ENCODE results near the gene JUND.

DNA sequence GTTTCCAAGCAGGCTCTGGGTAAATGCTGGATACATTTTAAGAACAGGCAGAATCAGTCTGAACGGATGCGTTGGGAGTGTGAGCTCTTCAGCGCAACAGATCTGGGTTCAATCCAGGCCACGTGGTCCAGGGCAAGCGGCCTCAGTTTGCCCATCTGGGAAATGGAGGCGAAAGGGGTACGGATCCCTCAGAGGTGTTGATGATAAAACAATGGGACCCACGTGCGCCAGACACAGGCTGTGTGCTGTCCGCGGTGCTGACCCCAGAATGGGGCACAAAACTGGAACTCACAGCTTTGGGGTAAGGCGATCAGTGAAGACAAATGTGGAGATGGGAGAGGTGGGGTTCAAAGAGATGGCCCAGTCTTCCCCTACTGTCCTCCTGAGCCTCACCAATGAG, 42.1 kb downstream of the JUND start:
- no peak for TF ChIP-seq EP300 (IDR thresholded peaks at IDR 0.05)
- no peak for TF ChIP-seq CTCF (IDR thresholded peaks at IDR 0.05)
- no peak for TF ChIP-seq POLR2A (IDR thresholded peaks at IDR 0.05)

Measured in stomach (tissue), 4 donors.